GM19463 (cell line): ENCODE results near the gene DCLK2.

Experiments
- ATAC-seq: cut with Tn5 transposase; IDR thresholded peaks from one replicate; pipeline ENCODE4 v1.9.1; 2021; ENCODE audit warnings: mild to moderate bottlenecking, moderate library complexity; ENCODE audit not compliant: unreplicated experiment

DCLK2 gene

GRCh38 chr4:150078041-150078578, at the start of gene DCLK2:
DCLK2 (plus strand) TSS chr4:150078445; CDS start chr4:150079028, 583 bp downstream.
- peak; percentile 37 for ATAC-seq

DNA sequence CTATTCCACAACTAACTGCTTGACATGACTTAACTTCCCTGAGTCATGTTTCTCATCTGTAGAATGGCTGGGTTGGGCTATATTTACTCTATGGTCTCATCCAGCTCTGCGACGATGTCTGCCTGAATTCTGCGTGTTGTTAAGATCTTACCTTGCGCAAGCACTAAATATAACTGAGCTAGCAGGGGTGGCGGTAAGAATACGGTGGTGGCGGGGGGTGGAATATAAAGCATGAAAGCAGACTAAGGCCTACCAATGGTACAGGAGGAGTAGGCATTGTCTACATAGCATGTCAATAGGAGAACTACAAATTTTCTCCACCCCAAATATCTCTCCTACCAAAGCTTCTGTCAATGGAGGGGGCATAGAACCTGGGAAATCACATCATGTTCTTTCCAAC, 45.7 kb upstream of the DCLK2 start:
- ATAC-seq: no peak

GRCh38 chr4:150033081-150033480, 45.2 kb upstream of the DCLK2 start:
- ATAC-seq: no peak

DNA sequence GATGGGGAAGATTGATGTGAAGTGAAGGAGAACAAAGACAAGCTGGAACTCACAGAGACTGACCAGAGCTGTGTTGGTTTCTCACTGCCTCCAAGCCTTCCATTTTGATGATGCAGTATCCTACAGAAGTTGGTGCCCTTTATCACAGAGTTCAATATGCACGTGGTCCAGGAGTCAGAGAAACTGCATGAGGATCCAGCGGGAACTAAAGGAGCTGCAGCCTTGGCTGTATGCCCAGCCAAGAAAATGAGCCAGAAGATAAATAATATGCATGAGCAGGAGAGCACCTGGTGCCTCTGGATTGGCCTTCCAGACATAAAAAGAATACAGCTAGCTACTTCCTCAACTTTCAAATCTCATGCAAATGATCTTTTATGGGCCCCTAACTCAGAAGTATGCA, 44.3 kb upstream of the DCLK2 start:
- ATAC-seq: no peak

DNA sequence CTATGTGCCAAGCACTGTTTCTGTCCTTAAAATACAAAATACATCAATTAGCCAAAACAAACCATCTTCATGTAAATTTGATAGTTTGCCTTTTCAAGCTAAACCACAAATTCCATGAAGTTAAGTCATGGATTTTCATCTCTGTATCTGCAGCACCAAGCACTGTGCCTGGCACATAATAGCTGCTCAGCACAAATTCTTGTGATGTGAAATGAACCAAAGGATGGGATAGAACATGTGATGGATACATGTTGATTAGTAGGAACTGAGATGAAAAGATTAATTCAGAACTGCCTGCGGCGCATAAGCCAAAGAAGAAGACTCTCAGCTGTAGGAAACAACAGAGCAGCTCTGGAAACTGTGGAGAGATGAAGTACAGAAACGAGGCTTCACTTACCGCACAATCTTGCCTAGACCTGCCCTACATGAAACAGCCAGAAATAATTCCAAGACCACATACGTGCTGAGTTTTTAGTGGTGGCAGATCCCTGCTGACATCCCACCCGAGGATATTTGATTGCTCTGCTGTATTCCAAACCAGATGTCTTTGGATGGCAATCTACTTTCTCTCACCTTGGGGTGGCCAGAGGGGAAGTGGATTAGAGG, 40.9 kb upstream of the DCLK2 start:
- no peak for ATAC-seq

DNA sequence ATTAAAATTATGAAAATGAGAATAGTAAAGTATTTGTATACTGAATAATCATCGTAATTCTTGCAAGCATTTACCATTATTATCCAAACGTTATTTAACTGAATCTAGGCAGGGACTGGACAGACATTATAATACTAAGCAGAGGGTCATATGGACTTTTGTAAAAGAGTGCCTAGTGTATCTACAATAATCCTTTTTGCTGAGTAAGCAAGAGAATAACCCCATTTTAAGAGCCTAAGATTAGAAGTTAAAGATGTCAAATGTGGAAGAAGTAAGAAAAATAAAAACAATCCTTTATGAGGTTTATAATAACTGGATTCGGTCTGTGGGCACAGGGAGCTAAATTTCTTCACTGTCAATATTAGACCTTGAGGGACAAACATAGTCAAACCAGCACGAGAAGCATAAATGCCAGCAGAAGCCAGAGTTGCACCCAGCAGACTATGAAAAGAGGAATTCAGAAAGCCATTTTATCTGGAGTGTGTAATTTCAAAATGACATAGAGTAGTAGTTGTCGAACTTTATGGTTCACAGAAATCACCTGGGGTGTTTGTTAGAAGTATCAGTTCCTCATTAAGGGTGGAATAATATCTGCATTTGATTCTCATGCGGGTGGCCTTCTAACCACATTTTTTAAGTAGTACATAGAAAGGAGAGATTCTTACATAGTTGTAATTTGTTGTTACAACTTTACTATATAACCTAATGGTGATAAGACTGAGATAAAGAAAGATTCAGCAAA, 39.7 kb upstream of the DCLK2 start:
- ATAC-seq: peak; percentile 90

DNA sequence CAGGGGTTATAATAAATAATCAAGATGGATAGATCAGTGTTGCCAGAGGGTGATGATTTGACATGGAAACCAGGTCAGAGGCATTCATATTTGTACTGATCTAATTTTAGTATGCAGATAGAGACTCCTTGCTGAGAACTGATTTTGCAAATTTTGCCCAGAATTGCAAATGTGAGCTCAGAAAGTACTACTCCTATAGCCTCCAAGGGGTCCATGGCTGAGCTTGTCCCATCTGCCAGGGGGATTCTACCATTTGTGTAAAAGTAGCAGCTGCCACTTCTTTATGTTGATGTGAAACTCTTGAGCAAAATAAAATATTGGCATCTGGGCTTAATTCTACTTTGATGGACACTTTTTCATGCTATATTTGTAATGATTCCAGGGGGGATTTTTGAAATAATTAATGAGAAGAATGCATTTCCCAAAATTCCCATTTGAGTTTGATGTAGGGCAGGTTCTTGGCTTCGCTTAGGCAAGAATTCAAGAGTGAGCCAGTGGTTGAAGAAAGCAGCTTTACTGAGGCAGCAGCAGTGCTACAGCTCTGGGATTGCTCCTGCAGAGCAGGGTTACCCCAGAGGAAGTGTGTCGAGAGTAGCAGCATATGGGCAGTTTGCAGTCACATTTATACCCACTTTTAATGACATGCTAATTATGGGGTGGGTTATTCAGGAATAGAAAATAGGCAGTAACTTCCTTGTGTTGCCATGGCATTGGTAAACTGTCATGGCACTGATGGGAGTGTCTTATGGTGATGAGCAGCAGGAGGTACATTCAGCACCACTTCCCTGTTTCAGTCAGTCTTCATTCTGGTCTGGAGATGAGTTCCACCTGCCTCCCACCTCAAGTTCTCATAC, 38.7 kb upstream of the DCLK2 start:
- no peak for ATAC-seq

DNA sequence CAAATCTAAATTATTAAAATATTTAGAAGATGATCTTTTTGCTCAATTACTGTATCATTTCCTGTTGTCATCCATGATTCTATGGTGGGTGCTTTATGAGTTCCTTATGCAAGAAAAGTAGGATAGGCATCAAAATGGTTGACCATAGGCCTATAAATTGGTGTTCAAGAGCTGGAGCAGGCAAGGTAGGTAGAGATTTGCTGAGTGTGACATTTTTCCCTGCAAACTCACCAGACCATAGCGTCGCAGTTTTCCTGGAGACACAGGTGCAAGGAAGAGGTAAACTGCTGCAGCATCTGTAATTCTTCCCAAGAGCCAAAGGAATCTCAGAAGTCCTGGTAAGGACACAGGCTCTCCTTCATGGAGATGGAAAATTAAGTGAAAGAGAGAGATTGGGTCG, 33.7 kb upstream of the DCLK2 start:
- no peak for ATAC-seq

DNA sequence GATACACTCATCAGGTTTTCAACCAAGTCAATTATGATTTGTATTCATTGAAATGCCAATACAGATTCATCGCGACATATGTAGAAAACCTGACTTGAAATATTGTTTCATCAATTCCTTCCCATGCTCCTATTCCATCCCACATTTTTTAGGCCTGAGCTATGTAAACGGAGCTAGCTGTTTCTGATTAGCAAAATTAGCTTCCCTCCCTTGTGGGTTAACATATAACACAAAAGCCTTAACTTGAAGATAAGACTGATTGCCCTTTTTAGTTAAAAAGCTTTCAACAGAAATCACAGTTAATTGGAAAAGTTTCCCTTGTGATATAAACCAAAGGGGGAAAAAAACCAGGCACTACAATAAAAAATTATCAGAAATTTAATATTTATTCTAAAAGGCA, 32.8 kb upstream of the DCLK2 start:
- ATAC-seq: no peak

DNA sequence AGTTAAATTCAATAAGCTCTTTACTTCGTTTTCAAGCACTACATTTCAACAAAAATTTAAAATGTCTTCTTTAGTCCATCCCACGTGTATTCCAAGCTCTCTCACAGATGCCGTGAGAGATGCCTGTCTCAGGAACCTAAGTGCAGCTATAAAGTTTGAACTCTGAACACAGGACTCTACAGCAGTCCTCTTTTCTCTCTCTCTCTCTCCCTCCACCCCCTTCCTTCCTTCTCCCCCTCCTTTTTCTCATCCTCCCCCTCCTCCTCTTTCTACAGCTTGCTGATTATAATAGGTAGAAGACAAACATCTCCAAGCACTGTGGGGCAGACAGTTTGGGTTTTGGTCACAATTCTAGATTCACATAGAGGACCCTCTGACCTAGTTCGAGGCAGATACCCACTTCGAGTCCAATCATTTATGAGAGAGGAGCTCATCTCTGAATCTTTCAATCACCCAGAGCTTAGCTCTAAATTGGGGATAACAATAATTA, 31.5 kb upstream of the DCLK2 start:
- no peak for ATAC-seq

DNA sequence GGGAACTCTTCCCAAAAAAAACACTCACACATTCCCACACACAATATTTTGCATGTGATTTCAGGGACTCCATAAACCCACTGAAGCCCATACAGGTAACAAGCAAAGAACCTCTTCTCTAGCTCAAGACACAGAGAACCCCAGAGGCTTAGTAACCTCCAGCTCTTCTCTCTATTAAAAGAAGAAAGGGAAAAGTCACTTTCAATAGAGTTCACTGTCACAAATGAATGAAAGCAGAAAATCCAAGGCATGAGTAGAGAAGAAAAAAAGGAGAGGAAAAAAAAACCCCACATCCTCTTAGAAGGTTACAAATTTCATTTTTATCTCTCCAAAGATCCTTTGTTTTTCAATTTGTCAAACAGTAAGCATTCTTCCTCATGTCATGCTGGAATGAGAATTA, 30.7 kb upstream of the DCLK2 start:
- no peak for ATAC-seq

GRCh38 chr4:150049682-150050081, 28.6 kb upstream of the DCLK2 start:
- ATAC-seq: no peak

GRCh38 chr4:150050566-150050965, 27.7 kb upstream of the DCLK2 start:
- ATAC-seq: no peak

DNA sequence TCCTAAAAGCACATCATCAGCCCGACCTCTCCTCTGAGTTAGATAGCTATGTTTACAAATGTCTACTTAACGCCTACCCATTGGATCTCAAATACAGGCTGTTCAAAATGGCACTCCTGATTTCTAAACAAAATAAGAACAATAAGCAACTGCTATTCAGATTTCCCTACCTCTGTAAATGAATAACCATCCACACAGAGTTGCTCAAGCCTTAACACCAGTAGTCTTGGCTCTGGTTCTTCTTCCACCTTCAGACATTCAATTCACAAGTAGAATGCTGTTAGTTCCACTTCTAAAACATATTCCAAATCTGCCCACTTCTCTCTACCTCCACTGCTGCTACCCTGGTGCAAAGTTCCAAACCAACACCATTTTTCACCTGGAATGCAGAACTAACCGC, 27.1 kb upstream of the DCLK2 start:
- no peak for ATAC-seq

GRCh38 chr4:150055467-150055866, 22.8 kb upstream of the DCLK2 start:
- ATAC-seq: no peak

GRCh38 chr4:150056569-150056968, 21.7 kb upstream of the DCLK2 start:
- ATAC-seq: no peak

- ATAC-seq: no peak
Measured at GRCh38 chr4:150061086-150061776, 17.0 kb upstream of the DCLK2 start.

DNA sequence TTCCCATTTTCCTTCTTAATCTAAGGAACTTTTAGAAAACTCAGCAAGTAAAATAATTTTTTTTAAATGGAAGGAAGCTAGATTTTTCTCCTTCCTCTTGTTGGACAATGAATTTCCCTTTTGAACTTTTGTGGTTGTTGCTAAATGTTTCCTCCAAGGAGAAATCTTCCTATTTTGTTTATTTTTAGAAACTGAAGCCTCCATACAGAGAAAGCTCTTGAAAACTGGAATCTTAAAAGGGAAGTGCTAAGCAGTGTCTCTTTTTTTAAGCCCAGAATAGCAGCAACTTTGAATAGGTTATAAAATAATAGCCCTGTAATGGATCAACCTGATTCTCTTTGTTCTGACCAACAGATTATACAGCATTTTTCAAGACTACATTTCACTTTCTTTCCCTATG, 15.1 kb upstream of the DCLK2 start:
- no peak for ATAC-seq

- no peak for ATAC-seq
Measured at GRCh38 chr4:150065740-150066139, 12.5 kb upstream of the DCLK2 start.

GRCh38 chr4:150067859-150068258, 10.4 kb upstream of the DCLK2 start:
- no peak for ATAC-seq
